HS-27A (cell line): ENCODE measurements around the gene CST9.
A peak's percentile ranks its signal among the peaks of the same experiment; 100 is the strongest.

ENCODE experiments used
- DNase-seq: peaks from one replicate; pipeline ENCODE4 v3.0.0-alpha.2; 2012; ENCODE audit warnings: low read depth, missing footprints

Gene CST9, protein sequence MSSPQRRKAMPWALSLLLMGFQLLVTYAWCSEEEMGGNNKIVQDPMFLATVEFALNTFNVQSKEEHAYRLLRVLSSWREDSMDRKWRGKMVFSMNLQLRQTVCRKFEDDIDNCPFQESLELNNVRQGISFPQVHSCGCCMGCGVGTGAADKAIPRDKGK

DNA sequence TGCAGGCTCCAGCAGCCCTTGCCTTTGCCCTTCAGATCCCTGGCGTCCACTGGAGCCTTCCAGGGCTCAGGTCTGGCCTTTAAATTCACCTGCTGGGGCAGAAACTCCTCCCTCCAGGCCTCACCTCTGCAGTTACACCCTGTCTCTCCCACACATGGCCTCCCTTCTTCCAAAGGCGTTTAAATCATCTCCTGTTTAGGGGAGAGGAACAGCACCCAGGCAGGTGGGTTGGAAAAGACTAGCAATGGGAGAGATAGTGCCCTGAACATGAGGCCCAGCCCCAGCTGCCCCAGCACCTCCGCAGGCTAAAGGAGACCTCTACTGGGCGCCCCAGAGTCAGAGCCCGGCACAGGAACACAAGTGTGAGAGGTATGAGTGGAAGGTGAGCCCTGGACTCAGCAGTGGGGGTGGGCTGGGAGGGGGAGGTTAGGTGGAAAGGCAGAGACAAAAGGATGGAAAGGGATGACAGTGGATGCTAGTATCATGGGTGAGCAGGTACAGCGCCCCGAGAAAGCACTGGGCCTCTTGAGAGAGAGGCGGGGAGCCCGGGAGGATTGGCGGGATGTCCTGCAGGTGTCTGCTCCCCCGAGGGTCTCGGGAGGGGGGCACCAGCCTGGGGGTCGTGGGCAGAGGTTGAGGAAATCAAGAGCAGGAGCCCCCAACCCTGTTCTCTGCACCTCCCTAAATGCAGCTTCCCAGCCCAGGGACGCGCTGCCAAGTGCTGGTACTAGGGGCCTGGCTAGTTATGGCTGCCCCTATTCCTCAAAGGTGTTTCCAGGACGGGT, at the start of gene CST9:
Gene CST9 (minus strand): TSS at position 51 of the 785 bp plus-strand sequence. CDS start 53 bp downstream, outside the sequence.
- no peak for DNase-seq

DNA sequence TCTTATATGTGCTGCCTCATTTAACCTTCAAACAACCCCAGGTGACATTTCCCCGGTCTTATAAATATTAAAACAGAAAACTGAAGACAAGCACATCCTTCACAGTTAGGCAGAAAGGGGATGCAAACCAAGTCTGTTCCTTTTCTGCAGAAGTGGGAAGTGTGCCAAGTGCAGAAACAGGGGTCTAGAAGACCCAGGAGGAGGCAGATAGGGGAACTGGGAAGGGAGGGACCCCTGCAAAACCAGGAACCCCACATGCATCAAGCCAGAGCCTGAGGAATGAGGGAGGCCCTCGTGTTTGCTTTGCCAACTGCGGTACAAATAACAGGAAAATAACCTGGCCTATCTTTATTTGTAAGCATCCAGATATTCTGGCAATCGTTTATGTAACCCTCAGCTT, 49.0 kb upstream of the CST9 start:
- no peak for DNase-seq

DNA sequence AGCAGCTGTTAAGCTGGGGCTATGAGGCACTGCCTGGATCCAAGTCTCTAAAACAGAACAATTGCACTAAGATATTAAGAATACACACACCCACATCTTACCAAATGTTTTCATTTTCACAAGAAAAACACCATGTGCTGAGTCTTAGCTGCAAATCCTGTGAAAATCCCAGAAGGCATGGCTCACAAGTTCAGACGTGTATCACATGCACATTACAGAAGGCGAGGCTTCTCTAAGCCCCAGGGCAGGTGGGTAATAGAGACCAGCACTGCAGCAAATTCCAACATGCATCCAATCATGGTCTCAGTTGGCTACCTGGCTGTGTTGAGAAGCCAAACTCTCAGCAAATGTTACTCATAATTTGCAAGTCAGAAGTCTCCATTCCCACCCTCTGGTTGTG, 48.3 kb upstream of the CST9 start:
- no peak for DNase-seq

DNA sequence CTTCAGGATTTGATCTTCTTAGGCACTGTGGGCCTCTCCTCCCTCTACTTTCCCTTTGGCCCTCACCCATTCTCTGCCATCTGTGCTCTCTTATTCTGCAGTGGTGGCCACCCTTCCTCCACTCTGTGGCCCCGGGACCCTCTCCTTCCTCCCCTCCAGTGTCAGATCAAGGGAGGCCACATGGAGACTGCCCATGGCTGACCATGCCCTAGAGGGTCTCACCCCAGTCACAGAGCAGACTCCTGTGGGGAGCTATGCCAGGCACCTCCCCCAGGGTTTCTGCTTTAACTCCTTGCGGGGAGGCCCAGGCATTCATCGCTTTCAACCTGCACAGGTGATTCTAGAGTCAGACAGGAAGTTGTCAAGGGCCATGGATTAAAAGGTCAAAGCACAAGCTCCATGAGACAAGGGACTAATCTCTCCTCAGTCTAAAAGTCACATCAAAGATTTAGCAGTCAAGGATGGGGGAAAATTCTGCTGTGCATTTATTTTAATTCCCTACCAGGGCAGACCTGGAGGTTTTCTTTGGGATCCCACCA, 47.8 kb upstream of the CST9 start:
- DNase-seq = no peak

DNA sequence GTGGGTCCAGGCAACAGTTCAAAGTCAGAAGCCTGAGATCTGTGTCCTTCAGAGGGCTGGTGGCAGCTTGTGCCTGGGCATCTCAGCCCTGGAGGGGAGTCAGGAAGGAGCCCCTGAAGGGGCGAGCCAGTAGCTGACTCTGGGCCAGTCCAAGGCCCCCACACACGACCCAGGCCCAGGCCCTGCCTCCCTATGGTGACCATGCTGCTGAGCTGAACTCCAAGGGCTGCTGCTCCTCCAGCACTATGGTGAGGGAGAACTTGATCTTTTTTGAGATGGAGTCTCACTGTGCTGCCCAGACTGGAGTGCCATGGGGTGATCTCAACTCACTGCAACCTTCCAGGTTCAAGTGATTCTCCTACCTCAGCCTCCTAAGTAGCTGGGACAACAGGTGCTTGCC, 47.2 kb upstream of the CST9 start:
- DNase-seq = no peak

DNA sequence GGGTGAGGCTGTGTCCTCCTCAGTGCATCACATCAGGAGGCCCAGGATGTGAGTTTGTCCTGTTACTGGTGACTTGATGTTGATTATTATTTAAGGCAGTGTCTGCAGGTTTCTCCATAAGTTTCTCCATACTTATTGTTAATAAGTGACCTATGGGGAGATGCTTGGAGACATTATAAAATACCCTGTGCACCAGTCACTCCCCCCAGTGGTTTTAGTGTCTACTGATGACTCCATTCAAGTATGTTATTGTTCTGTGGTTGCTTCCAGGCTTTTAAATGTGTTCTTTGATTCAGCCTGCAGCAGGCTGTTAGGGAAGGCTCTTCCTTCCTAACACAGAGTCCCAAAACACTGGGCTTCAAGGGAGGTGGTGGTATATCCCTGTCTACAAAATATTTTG, 46.7 kb upstream of the CST9 start:
- no peak for DNase-seq

DNA sequence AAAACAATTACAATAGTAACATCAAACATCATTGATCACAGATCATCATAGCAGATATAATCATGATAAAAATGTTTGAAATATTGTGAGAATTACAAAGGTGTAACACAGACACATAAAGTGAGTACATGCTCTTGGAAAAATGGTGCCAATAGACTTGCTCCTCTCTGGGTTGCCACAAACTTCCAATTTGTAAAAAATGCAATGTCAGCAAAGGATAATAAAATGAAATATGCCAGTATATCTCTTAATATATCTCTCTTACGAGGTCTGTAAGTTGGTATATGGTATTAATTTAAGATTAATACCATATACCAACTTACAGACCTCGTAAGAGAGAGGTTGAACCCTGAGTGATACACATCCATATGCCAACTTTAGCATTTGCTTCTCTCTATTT, 45.4 kb upstream of the CST9 start:
- no peak for DNase-seq

DNA sequence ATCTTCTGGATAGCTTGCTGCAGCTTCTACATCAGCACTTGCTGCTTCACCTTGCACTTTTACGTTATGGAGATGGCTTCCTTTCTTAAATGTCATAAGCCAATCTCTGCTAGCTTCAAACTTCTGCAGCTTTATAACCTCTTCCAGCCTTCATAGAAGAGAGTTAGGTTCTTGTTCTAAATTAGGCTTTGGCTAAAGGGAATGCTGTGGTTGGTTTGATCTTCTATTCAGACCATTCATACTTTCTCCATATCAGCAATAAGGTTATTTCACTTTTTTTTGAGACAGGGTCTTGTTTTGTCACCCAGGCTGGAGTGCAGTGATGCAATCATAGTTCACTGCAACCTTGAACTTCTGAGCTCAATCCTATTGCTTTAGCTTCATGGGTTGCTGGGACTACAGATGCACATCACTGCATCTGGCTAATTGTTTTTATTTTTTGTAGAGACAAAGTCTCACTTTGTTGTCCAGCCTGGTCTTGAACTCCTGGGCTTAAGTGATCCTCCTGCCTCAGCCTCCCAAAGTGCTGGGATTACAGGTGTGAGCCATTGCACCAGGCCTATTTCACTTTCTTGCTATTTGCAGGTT, 44.2 kb upstream of the CST9 start:
- no peak for DNase-seq

DNA sequence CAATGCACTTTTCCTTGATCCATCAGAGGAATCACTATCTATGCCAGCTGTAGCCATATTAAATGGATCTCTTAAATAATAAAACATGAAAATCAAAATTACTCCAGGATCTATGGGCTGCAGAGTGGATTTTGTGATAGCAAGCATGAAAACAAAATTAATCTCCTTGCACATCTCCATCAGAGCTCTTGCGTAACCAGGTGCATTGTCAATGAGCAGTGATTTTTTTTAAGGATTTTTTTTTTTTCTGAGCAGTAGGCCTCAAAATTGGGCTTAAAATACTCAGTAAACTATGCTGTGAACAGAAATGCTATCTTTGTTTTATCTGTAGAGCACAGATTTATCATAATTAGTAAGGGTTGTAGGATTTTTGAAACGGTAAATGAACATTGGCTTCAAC, 43.5 kb upstream of the CST9 start:
- no peak for DNase-seq

DNA sequence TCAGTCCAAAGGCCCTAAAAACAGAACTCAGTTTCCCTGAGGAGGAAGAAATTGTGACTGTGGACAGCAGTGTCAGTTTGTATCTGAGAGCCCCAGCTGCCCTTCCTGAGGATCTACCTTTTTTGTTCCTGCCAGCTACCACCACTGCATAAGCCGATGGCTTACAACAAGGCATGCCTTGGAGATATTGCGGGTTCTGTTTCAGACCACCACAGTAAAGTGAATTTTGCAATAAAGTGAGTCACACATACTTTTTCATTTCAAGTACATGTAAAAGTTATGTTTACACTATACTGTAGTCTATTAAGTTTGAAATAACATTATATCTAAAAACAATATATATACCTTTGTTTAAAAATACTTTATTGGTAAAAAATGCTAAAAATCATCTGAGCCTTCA, 41.6 kb upstream of the CST9 start:
- DNase-seq = no peak

DNA sequence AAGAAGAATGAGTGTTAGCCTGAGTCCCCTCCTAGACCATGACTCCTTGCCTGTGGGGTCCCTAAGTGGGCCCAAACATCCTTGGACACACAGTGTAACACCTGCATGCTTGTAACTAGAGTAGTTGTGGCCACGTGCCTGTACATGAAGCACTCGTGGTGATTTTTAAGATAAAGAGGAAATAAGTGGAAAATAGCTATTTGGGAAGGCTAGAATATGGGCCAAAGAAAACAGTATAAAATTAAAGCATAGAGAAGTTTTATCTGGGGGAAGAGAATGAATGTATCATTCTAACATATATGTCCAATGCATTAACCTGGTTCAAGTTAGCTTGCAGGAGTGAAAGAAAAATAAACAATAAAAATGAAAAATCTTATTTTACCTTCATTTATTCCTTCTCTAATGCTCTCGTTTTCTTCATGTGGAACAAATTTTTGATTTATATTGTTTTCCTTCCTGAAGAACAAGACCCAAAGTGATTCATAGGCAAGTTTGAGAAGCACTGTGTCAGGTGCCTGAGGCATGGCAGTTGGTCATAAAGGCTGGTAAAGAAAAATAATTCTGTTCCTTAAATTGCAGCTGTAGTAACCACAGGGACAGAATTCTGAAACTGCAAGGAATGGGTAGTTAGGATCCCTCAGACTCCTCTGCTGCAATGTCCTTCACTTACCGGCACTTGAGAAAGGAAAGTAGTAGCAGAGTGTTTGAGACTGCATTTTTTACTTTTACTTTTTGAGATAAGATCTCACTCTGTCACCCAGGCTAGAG, 40.6 kb upstream of the CST9 start:
- DNase-seq = no peak

DNA sequence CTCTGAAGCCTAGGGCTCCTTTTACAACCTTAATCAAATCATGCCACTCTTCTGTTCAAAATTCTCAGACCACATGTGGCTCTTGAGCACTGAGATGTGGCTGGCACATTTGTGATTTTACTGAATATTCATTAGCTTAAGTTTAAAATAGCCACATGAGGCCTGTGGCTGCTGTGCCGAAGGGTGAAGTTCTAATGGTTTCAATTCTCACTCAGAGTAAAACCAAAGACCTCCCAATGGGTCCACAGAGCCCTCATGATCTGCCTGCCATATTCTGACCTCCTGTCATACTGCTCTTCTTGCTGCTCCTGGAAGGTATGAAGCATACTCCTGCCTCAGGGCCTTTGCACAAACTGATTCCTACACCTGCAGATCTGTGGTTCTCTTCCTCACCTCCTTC, 39.9 kb upstream of the CST9 start:
- no peak for DNase-seq

DNA sequence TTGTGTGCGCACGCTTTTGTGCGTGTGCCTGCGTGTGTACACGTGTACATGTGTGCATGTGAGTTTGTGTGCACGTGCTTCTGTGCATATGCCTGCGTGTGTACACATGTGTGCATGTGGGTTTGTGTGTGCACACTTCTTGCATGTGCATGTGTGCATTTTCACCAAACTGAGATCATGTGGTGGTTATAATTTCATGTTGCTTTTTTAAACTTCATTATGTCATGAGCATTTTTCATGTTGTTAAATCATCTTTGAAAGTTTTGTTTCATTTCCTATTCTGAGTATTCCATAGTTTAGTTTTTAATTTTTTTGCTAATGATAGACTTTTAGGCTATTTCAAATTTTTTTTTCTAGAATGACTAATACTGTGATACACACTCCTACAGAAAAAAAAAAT, 38.4 kb upstream of the CST9 start:
- DNase-seq = no peak

DNA sequence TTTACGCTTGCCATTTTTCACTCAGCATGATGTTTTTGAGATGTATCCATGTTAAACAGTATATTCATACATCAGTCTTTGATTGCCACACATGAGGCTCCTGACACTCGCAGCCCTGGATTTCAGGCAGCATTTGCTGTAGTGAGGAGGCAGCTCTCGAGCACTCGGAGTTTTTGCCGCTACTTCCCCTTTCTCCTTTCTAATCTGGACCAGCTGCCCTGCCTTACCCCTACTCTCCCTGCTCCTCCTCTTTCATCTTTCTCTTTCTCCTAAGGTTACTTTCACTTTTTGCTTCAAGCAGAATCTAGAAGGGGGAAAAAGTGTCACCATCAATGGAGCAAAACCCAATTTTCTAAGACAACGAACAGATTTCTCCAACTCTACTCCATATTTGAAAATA, 37.9 kb upstream of the CST9 start:
- DNase-seq = no peak

DNA sequence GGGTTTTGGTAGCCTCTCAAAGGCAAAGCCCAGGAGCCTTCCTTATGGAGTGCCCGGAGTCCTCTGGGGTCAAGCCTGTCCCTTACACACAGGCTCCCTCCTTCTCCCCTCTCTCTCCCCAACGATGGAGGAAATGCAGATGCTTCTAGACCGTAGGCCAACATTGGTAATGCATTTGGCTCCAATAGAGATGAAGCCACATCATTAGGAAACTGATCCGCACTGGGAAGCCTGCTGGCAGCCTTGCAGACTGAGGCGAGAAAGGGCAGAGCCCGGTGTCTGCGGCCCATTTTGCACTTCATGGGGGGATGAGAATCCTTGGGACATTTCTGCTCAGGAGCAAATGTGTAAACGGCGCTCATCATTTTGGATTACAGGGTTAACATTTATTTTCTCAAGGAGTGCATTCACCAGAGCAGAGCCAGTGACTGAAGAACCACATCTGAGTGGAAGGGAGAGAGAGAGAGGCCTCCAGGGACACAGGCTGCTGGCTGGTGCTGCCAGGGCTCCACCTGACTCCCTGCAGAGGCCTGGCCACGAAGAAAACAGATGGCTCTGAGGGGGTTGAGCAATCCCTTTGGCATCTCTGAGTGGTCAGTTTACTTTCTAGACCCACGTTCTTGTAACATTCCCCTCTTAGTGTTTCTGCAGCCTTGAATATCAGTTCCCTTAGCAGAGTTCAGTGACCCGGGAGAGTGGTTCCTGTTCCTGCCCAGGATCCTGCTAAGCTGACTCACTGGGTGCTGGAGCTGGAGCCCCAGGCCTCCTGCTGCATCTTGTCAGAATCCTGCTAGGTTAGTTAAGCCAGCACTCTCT, 36.4 kb upstream of the CST9 start:
- peak; percentile 75 for DNase-seq

DNA sequence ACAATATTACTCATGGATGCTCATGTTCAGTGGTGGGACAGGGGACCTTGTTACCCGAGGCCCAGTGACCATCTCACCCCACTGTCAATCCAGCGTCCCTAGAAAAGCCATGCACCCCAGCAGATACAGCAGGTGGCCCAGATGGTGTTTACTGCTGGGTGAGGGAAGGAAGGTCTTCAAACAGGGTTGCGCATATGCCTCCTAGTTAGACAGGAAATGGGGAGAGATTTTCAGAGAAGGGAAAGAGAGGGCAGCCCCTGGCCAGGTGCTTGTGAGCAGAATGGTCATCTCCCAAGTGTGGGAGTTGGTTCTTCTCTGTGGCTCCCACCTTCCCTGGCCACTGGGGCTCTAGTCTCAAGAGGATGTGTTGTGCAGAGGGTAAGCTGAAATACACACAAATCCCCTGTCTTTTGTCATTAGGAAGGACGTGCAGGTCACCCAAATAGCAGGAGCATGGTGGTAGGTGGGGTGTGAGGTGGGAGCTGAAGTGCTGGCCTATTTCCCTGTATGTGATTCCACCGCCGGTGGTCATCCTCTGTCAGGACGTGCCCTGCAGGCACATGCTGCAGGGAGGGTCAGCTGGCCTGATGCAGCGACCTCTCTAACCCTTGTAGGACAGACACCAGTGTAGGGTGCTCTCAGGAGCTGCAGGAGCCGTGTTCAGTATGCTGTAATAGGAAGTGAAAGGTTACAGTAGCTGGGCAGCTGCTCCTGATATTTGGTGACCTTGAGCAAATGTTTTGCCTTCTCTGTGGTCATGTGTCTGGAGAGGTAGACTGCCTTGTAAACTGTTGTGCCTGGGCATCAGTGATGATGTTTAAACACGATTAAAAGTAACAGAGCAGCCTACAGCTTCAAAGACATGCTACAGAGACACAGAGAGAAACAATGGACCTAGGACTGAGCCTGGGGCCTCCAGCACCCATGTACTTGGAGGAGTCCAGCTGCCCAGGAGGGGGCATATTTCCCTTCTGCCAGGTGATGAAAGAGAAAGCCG, 35.3 kb upstream of the CST9 start:
- no peak for DNase-seq

DNA sequence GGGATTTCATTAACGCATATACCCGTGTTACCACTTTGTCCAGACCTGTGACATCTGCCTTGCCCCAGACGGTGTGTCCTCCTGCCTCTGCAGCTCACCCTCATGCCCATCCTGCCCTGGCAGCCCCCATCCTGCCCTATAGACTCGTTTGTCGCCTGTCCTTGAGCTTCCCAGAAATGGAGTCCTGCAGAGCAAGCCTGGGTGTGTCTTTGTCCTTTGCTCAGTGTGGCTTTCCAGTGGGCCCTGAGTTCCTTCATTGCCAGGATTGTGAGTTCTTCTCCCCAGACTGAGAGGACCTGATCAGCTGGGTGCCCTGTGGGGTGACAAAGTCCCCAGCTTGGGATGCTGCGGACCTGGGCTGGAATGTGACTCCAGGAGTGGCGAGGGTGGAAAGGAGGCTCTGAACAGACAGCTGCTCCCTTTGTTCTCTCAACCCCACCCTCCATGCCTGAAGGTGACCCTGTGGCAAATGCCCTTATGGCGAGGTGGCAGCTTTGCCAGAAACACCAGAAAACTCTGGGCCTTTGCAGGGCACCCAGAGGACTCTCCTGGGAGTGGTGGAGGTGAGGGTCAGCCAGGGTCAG, 34.4 kb upstream of the CST9 start:
- DNase-seq = no peak

DNA sequence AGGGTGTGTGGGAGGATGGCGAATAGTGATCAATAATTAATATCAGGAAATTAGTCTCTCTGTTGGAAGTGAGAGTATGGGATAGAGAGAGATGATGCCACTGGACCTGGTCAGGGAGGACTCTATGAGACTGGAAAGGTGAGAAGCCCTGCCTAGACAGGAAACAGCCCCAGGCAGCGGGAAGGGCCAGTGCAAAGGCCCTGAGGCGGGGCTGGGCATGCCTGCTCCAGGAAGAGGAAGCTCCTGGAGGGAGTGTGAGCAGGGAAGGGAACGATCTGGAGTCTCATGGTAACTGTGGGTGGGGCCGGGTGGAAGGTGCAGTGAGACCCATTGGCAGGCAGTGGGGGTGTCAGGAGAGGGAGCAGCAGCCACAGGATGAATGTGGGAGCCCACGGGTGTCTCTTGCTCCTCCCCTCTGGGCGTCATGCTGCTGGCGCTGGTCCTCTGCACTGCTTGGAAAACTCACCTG, 33.8 kb upstream of the CST9 start:
- no peak for DNase-seq

DNA sequence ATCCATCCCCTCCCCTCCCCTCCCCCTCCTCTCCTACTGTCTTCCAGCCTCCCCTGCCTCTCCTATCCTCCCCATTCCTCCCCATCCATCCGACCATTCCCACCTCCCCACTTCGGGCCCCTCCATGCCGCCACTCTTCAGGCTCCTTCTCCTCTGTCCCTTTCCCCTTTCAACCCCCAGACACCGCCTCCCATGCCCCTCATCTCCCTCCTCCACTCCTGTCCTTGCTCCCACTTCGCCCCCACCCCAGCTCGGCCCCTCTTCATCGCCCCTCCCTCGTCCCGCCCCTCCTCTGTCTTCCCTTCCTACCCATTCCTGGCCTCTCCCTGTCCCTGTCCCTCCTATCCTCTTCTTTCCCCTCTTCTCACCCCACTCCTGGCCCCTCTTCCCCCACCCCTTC, 32.6 kb upstream of the CST9 start:
- no peak for DNase-seq
